Measurements from ENCODE around the gene MLXIP. TPM values are rescaled to one million over a fixed set of nuclear protein-coding genes. Genes with fewer than 3 reads are reported as not detected.

Gene MLXIP
- total RNA-seq, 1 donor from 2014 or later: 39.8 TPM

GRCh38 chr12:122166422-122167349 is 88.1 kb downstream of the MLXIP start:
- Mint-ChIP-seq H3K4me3 (no peak overlapping the region), H3K27ac (ENCODE audit: unreplicated experiment) (no peak overlapping the region), H3K27me3 (ENCODE audit: low read depth) (no peaks in the 10 kb centered on the region), H3K4me1 (peaks cover 7% of the 10 kb centered on the region), H3K36me3 (ENCODE audit: low read depth) (no peaks in the 10 kb centered on the region), H3K9me3 (no peaks in the 10 kb centered on the region)
- no peak for DNase-seq (ENCODE audit: low read depth, low spot score)
- TF ChIP-seq CTCF (conservative IDR thresholded peaks at IDR 0.05): no peak

- no peak overlapping the region for H3K4me3 Mint-ChIP-seq
- H3K27ac Mint-ChIP-seq (ENCODE audit: unreplicated experiment): no peak overlapping the region
- H3K27me3 Mint-ChIP-seq (ENCODE audit: low read depth): no peaks in the 10 kb centered on the region
- H3K4me1 Mint-ChIP-seq: peaks cover 7% of the 10 kb centered on the region
- no peaks in the 10 kb centered on the region for H3K9me3 Mint-ChIP-seq
- no peak for TF ChIP-seq CTCF (conservative IDR thresholded peaks at IDR 0.05)
- DNase-seq (ENCODE audit: low read depth, low spot score): no peak
- no peaks in the 10 kb centered on the region for H3K36me3 Mint-ChIP-seq (ENCODE audit: low read depth)
Observed at GRCh38 chr12:122167356-122167925, 88.9 kb downstream of the MLXIP start.

- H3K4me1 Mint-ChIP-seq: peaks cover 7% of the 10 kb centered on the region
Observed at GRCh38 chr12:122168492-122168891, 89.9 kb downstream of the MLXIP start.

GRCh38 chr12:122171399-122171798 is 92.8 kb downstream of the MLXIP start:
- Mint-ChIP-seq H3K36me3 (ENCODE audit: low read depth) (no peaks in the 10 kb centered on the region), H3K27me3 (ENCODE audit: low read depth) (no peaks in the 10 kb centered on the region), H3K4me3 (no peak overlapping the region), H3K9me3 (no peaks in the 10 kb centered on the region), H3K27ac (ENCODE audit: unreplicated experiment) (no peak overlapping the region), H3K4me1 (peaks cover 7% of the 10 kb centered on the region)
- no peak for TF ChIP-seq CTCF (conservative IDR thresholded peaks at IDR 0.05)
- DNase-seq (ENCODE audit: low read depth, low spot score): no peak

More at GRCh38 chr12:122168492-122168891, 89.9 kb downstream of the MLXIP start:
- Mint-ChIP-seq H3K27ac (ENCODE audit: unreplicated experiment) (no peak overlapping the region), H3K4me3 (no peak overlapping the region), H3K36me3 (ENCODE audit: low read depth) (no peaks in the 10 kb centered on the region), H3K9me3 (no peaks in the 10 kb centered on the region), H3K27me3 (ENCODE audit: low read depth) (no peaks in the 10 kb centered on the region)
- no peak for TF ChIP-seq CTCF (conservative IDR thresholded peaks at IDR 0.05)
- no peak for DNase-seq (ENCODE audit: low read depth, low spot score)

- no peaks in the 10 kb centered on the region for H3K36me3 Mint-ChIP-seq (ENCODE audit: low read depth)
- no peak for DNase-seq (ENCODE audit: low read depth, low spot score)
- no peak overlapping the region for H3K4me3 Mint-ChIP-seq
- no peak for TF ChIP-seq CTCF (conservative IDR thresholded peaks at IDR 0.05)
- no peaks in the 10 kb centered on the region for H3K9me3 Mint-ChIP-seq
- H3K27me3 Mint-ChIP-seq (ENCODE audit: low read depth): no peaks in the 10 kb centered on the region
- peaks cover under 1% of the 10 kb centered on the region for H3K4me1 Mint-ChIP-seq
- no peak overlapping the region for H3K27ac Mint-ChIP-seq (ENCODE audit: unreplicated experiment)
Observed at GRCh38 chr12:122172262-122172939, 93.8 kb downstream of the MLXIP start.

Data from neural crest cell (in vitro differentiated cells).